HG03060 (cell line): ENCODE data around the gene NOX4.
"Not testable (repeated sequence)": the region's sequence is repeated elsewhere in the genome, so short reads cannot be mapped to it uniquely, and the experiment has no call there.

ENCODE experiments used
- ATAC-seq: cut with Tn5 transposase; IDR thresholded peaks from one replicate; pipeline ENCODE4 v1.9.1; 2021; ENCODE audit warnings: low read depth, moderate number of reproducible peaks; ENCODE audit not compliant: unreplicated experiment

NOX4 gene

GRCh38 chr11:89310607-89311006 lies 180.6 kb downstream of the NOX4 start:
- not testable (repeated sequence) for ATAC-seq

GRCh38 chr11:89309321-89309985 lies 181.7 kb downstream of the NOX4 start:
- ATAC-seq: not testable (repeated sequence)

- not testable (repeated sequence) for ATAC-seq
Measured at GRCh38 chr11:89308272-89308671, 182.9 kb downstream of the NOX4 start.

DNA sequence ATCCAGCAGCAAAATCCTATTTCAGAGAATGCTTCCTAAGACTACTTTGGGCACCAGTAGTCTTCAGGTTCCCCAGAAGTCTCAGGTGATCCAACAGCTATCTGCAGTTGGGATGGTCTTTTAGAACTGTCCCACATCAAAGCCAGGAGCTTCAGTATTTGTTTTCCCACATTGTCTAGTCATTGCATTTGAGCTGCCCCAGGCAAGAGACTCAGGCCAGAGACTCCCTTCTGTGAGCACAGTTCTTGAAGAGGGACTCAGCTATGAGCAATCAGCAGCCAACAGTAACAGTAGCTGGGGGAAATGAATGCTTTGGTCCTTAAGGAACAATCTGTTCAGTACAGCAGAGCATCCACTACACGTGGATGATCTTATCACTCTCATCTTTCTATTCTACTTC lies 188.1 kb downstream of the NOX4 start:
- ATAC-seq: not testable (repeated sequence)

DNA sequence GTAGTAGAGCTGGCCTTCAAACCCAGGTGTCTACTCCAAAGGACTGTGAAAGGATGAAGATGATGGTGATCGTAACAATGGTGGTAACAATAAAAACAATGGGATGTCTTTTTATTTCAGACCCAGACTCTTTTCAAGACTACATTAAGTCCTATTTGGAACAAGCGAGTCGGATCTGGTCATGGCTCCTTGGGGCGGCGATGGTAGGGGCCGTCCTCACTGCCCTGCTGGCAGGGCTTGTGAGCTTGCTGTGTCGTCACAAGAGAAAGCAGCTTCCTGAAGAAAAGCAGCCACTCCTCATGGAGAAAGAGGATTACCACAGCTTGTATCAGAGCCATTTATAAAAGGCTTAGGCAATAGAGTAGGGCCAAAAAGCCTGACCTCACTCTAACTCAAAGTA lies 196.2 kb downstream of the NOX4 start:
- ATAC-seq: not testable (repeated sequence)

- ATAC-seq: no peak
Measured at GRCh38 chr11:89293965-89294679, 197.1 kb downstream of the NOX4 start.

- not testable (repeated sequence) for ATAC-seq
Measured at GRCh38 chr11:89288004-89288403, 203.2 kb downstream of the NOX4 start.

DNA sequence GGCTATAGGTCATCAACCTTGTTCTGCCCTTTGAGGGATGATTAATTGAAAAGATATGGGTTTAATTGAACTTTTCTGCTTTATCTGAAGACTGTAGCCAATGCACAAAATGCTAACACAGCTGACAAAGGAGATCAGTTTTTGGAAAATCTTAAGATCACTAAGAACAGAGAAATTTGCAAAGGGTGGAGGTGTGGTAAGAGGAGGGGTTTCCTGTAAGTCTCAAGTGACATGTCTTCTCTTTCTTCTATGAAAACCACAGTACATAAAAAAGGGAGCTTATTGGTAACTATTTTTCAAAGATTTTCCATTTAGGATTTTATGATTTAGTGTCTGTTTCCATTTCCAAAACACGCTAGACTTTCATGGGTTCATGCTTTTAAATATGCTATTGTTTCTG lies 204.6 kb downstream of the NOX4 start:
- not testable (repeated sequence) for ATAC-seq

GRCh38 chr11:89281032-89281677 lies 210.0 kb downstream of the NOX4 start:
- ATAC-seq: not testable (repeated sequence)

DNA sequence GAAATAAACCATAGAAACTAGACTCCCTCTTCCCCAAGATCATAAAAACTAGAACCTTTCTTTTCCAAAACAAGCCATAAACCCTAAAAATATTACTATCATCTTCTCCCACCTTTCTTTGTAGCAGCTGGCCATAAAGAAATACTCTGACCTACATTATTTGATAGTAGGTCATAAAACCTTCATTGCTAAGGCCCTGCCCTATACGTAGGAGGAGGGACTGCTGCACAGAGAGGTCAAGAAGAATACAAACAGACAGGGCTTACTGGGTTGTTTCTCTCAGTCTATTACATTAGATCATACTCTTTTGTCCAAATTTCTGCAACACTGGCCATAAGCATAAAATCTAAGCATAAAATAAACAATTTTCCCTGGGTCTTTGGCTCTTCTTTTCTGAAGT lies 212.0 kb downstream of the NOX4 start:
- no peak for ATAC-seq

DNA sequence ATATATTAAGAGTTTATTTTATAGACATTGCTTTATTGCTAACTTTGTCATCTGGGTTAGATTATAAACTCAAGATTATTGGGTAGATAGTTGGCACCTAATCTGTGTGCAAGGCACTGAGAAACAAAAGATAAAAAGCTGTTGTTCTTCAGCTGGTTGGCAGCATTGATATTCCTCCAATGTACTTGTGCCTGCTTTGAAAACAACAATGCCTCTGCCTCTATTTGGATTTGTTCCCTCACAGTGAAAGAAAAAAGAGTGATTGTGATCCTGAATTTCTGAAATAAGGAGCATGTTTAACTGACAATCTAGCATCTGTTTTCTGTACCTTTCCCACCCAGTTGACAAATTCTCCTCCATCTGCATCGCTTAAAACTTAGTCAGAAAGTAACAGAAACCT lies 215.2 kb downstream of the NOX4 start:
- no peak for ATAC-seq
